Epidermal melanocyte (primary cell): ENCODE data around the gene MYO9A.

Experiments
- DNase-seq: peaks from one replicate; pipeline ENCODE4 v3.0.0; 2011; ENCODE audit warnings: low spot score; ENCODE audit not compliant: insufficient read length

MYO9A gene

DNA sequence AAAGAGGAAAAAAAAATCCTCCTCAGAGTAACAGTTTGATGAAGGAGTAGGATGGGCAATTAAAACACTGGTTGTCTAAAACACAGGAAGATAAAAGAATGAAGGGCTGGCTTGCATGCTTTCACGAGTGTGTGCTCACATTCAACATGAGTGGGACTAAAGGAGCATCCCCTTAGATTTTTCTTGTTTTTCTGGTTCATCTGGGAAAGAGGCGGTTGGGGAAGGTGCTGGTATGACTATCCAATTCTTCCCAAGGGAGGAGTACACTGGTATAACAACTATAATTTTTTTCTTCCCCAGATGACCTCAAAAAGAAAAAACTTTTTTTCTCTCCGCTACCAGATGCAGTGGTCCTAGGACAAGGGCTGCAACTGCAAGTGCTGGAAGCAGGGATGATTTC is 143.7 kb downstream of the MYO9A start:
- DNase-seq = no peak

GRCh38 chr15:71973366-71973765 is 144.6 kb downstream of the MYO9A start:
- no peak for DNase-seq

- no peak for DNase-seq
Measured at GRCh38 chr15:71971905-71972304, 146.0 kb downstream of the MYO9A start.

GRCh38 chr15:71970435-71970834 is 147.5 kb downstream of the MYO9A start:
- no peak for DNase-seq

DNA sequence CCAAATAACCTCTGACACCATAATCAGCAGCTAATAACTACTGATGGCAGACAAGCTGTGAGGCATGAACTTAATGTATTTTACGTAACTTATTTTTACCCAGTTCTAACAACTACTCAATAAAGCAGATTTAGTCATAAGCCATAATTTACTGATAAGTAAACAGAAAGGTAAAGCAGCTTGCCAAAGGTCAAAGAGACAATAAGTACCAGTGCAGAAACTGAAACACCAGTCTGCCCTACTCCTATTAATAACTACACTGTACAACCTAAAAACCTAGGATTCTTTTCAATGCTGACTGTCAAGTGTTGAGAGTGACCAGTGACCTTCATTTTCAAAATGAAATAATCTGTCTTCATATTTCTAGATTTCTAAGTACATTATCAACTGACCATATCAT is 155.4 kb downstream of the MYO9A start:
- no peak for DNase-seq

DNA sequence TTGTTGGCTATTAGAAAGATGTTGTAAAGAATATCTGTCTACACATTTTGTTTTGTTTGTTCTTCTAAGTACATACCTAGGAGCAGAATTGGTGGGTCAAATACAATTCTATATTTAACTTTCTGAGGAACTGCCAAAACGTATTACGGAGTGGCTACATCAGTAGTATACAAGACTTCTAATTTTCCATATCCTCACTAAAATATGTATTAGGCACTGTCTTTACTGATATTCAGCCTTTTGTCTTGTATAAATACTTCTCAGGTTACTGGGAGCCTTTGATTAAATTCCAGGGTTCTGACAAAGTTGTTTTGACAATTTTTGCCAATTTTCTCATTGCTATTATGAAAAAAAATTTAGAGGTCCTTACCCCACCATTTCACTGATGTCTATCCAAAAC is 160.9 kb downstream of the MYO9A start:
- no peak for DNase-seq

DNA sequence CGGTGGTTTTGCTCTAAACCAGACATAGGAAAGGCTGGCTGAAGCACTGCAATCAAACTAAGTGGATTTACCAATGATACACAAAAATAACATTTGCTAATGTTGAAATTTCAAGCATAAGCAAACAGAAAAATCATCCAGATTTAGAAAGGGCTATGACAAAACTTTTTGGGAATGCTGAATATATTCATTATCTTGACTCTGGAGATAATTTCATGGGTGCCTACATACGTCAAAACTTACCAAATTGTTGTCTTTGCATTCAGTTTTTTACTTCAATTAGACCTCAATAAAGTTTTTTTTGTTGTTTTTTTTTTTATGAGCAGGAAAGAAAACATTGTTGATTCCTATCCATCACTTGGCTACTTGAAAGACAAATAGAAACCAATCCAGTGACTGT is 166.8 kb downstream of the MYO9A start:
- no peak for DNase-seq

DNA sequence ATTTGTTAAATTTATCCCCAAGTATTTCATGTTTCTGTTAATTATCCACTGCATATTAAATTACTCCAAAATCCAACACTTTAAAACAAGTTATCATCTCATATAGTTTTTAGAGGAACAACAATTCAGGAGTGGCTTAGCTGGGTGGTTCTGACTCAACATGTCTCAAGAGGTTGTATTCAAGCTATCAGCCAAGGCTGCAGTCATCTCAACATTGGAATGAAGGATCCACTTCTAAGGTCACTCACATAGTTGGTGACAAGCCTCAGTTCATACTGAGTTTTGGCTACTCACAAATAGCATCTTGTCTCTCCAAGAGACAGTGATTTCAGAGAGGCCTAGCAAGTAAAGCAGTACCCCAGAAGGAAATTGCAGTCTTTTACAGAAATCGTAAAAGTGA is 172.9 kb downstream of the MYO9A start:
- no peak for DNase-seq

GRCh38 chr15:71943806-71944205 is 174.1 kb downstream of the MYO9A start:
- DNase-seq = no peak

GRCh38 chr15:71939981-71940588 is 177.9 kb downstream of the MYO9A start:
- no peak for DNase-seq

DNA sequence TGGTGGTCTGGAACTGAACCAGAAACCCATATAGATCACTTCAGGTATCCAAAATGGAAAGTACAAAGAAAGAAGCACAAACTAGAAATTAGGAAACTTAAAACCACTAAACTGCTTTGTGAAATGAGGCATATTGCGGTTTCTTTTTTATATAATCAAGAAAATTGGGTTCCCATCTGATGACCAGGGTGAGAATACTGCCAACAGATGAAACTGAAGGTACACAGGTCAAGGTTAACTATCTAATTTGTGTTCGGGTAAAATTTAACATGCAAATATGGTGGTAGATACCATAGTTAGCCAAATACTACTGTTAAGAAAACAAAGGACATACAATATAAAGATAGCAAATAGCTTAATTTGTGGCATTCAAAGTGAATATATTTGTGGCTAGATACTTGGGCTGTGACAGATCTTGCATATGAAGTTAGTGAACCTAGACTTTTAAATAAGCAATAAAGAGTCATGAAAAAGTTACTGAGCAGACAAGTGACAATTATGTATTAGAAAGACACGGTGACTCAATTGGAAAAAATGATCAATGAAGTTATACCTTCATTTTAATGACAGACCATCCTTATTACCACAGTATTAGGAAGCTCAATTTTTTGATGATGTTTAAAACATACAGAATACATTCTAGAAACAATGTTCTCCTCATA is 180.2 kb downstream of the MYO9A start:
- DNase-seq = no peak

- no peak for DNase-seq
Measured at GRCh38 chr15:71934446-71934845, 183.5 kb downstream of the MYO9A start.

DNA sequence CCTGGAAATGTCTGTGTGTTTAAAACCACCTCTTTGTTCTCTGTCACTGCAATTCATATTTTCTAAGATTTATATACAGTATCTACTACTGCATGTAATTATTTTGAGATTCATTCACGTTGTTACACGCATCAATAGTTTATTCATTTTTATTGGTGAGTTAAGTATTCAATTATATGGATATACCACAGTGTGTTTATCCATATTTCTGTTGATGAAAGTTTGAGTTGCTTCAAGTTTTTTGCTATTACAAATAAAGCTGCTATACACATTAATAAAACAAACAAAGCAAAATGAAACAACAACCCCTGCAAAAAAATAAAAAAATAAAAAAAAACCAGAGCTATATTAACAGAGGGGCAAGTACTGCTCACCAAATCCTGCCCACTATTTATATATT is 185.3 kb downstream of the MYO9A start:
- no peak for DNase-seq

GRCh38 chr15:71931261-71931660 is 186.7 kb downstream of the MYO9A start:
- DNase-seq = no peak

DNA sequence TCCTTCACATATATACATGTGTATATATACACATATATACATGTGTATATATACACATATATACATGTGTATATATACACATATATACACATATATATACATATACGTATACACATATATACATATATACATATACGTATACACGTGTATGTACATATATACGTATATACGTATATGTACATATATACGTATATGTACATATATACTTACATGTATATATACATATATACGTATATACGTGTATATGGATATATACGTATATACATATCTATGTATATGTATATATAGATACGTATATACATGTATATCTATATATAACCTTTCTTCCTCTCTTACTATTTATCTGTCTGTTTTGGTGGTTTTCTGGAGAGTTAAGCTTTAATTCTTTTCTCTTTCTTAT is 192.8 kb downstream of the MYO9A start:
- DNase-seq = no peak

DNA sequence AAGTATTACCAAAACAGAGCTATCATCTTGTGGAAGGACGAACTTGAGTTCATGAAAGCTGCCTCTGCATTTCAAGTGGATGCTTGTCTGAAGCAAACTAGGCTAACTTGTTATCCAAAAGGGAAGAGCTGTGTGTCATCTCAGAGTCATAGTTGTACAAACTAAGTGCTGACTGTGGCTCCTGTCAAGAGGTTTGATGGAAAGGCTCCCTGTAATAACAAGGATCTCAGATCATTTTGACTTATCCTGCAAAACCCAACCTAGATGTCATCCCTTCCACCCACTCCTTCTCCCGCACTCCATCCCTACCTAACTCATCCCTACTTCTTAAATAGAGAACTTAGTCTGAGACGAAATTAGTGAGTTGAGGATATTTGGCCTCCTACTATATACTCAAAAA is 196.8 kb downstream of the MYO9A start:
- DNase-seq = no peak

- no peak for DNase-seq
Measured at GRCh38 chr15:71920573-71920972, 197.4 kb downstream of the MYO9A start.

DNA sequence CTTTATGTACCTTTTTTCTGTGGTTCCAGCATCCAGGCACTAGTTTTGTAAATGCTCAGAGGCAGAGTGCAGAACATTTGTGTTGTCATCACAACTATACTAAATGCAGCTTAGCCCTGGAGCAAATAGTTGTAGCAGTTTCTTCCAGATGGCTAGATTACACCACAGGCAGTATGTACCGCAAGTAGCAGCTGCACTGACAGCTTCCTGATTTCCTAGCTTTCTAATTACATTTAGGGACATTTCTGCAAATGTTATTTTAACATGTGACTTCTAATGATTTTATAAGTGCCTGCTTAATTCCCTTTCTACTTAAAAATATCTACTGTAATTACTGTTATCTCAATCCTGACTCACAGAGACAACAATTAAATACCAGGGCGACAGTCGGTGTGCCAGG is 201.1 kb downstream of the MYO9A start:
- DNase-seq = no peak

DNA sequence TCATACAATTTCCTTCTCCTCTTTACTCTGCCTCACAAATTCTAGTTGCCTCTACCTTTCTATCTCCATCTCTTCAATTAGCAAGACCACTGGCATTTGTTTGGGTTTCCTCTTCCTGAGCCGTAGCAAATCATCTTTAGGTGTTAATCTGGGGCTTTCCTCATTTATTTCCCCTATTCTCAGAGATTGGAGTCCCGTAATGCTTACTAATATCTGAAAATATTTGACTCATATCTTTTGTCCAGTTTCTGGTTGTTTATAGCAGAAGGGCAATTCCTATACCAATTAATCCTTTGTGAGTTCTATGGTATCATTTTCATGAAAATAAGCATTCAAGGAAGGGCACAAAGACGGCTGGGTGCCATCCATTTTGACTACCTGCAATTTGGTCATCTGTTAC is 203.9 kb downstream of the MYO9A start:
- no peak for DNase-seq

- DNase-seq = no peak
Measured at GRCh38 chr15:71899674-71900073, 218.3 kb downstream of the MYO9A start.

DNA sequence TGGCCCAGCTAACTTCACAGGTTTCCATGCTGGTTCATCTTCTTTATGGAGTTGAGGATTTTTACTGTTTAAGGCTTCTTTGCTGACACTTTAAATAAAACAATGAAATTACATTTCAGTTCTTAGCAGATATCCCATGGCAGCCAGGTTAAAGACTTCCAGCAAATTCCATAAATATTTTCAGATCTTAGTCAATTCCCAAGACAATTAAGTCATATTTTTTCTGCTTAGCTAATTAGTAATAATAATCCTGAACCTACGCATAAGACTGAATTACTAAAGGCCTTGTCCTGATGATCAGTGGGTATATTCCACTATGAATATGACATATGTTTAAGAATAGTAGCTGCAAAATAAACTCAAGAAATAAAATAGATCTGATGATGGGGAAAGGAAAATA is 224.3 kb downstream of the MYO9A start:
- DNase-seq = no peak

- DNase-seq = no peak
Measured at GRCh38 chr15:71892335-71892734, 225.6 kb downstream of the MYO9A start.

- no peak for DNase-seq
Measured at GRCh38 chr15:71891026-71891425, 226.9 kb downstream of the MYO9A start.

DNA sequence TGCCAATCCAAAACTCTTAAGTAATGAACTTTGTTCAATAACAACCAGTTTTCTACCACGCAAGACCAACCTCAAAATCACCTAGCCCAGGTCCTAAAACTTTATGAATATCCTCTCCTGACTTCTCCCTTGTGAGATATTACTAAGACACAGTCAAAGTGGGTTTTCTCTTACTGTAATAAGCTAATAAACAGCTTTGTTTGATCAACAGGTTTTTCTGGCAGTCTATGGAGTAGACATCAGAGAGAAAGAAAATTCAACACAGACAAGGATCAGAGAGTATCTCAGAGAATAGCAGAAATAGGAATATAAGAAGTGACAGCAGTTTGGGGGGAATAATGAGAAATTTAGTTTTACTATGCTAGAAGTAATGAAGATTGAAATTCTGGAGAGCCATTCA is 228.0 kb downstream of the MYO9A start:
- no peak for DNase-seq
